WTC11 (cell line): ENCODE results near the gene LMTK2.

ENCODE experiments used
- E2F5 ChIP-seq: sonication (generic); formaldehyde crosslinking; IDR thresholded peaks from 2 replicates; pipeline ENCODE4 v1.8.1; 2022; ENCODE audit warnings: mild to moderate bottlenecking, moderate library complexity, missing genetic modification reagents
- ESRRA ChIP-seq: sonication (generic); formaldehyde crosslinking; IDR thresholded peaks from 2 replicates; pipeline ENCODE4 v1.8.1; 2022; ENCODE audit warnings: mild to moderate bottlenecking, missing genetic modification reagents, borderline replicate concordance
- ETV6 ChIP-seq: sonication (generic); formaldehyde crosslinking; IDR thresholded peaks from 2 replicates; pipeline ENCODE4 v1.8.1; 2022; ENCODE audit warnings: mild to moderate bottlenecking, missing genetic modification reagents
- MLX ChIP-seq: sonication (generic); formaldehyde crosslinking; IDR thresholded peaks from 2 replicates; pipeline ENCODE4 v1.8.1; 2023; ENCODE audit warnings: mild to moderate bottlenecking, missing genetic modification reagents, moderate library complexity
- NR2C2 ChIP-seq: sonication (generic); formaldehyde crosslinking; IDR thresholded peaks from 2 replicates; pipeline ENCODE4 v1.8.0; 2022; ENCODE audit warnings: mild to moderate bottlenecking, missing genetic modification reagents
- NR3C1 ChIP-seq: sonication (generic); formaldehyde crosslinking; conservative IDR thresholded peaks from 2 replicates; pipeline ENCODE4 v1.8.1; 2023; ENCODE audit warnings: low read depth, mild to moderate bottlenecking, missing genetic modification reagents
- OVOL2 ChIP-seq: fragments of 250-450 bp; sonication (Bioruptor Pico); IDR thresholded peaks from 2 replicates; pipeline ENCODE4 v1.9.0; 2021; ENCODE audit warnings: mild to moderate bottlenecking, borderline replicate concordance
- ZNF138 ChIP-seq: sonication (generic); formaldehyde crosslinking; conservative IDR thresholded peaks from 2 replicates; pipeline ENCODE4 v1.8.1; 2022; ENCODE audit warnings: mild to moderate bottlenecking, moderate library complexity, missing genetic modification reagents
- TF ChIP-seq, protein P1 (sequence below): fragments of 200-600 bp; IDR thresholded peaks from 2 replicates; pipeline ENCODE4 v1.8.0; 2022; ENCODE audit warnings: antibody characterized with exemption
- TF ChIP-seq, protein P2 (sequence below): sonication (generic); formaldehyde crosslinking; IDR thresholded peaks from 2 replicates; pipeline ENCODE4 v1.8.0; 2022; ENCODE audit warnings: mild to moderate bottlenecking, missing genetic modification reagents
- TF ChIP-seq, protein P3 (sequence below): sonication (generic); formaldehyde crosslinking; IDR thresholded peaks from 2 replicates; pipeline ENCODE4 v1.8.1; 2022; ENCODE audit warnings: missing genetic modification reagents, borderline replicate concordance
- TF ChIP-seq, protein P4 (sequence below): sonication (generic); formaldehyde crosslinking; IDR thresholded peaks from 2 replicates; pipeline ENCODE4 v1.8.1; 2023; ENCODE audit warnings: mild to moderate bottlenecking, missing genetic modification reagents

DNA sequence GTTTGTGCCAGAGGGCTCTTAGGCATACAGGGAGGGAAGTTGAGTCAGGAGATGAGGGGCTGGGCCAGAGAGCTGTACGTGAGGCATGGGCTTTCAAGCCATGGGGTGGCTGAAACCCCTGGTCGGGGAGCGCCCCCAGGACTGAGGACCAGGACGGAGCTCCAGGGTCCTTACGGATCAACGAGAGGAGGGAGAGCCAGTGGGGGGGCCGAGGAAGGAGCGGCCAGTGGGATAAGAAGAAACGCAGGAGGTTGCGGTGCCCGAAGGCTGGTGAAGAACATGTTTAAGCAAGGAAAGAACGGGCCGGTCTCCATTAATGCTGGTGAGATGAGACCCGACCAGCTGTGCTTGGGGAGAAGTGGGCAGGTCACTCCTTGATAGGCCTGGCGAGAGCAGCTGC is 61.0 kb downstream of the LMTK2 start:
- no peak for TF ChIP-seq ETV6 (CRISPR knock-in tag)
- TF ChIP-seq, protein P1, sequence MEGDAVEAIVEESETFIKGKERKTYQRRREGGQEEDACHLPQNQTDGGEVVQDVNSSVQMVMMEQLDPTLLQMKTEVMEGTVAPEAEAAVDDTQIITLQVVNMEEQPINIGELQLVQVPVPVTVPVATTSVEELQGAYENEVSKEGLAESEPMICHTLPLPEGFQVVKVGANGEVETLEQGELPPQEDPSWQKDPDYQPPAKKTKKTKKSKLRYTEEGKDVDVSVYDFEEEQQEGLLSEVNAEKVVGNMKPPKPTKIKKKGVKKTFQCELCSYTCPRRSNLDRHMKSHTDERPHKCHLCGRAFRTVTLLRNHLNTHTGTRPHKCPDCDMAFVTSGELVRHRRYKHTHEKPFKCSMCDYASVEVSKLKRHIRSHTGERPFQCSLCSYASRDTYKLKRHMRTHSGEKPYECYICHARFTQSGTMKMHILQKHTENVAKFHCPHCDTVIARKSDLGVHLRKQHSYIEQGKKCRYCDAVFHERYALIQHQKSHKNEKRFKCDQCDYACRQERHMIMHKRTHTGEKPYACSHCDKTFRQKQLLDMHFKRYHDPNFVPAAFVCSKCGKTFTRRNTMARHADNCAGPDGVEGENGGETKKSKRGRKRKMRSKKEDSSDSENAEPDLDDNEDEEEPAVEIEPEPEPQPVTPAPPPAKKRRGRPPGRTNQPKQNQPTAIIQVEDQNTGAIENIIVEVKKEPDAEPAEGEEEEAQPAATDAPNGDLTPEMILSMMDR, result no peak
- TF ChIP-seq, protein P2, sequence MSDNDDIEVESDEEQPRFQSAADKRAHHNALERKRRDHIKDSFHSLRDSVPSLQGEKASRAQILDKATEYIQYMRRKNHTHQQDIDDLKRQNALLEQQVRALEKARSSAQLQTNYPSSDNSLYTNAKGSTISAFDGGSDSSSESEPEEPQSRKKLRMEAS (CRISPR knock-in tag), result no peak
- TF ChIP-seq NR2C2 (CRISPR knock-in tag), result no peak
- TF ChIP-seq E2F5 (CRISPR knock-in tag), result no peak
- TF ChIP-seq MLX, result no peak
- TF ChIP-seq OVOL2, result no peak
- no peak for TF ChIP-seq NR3C1
- TF ChIP-seq, protein P3, sequence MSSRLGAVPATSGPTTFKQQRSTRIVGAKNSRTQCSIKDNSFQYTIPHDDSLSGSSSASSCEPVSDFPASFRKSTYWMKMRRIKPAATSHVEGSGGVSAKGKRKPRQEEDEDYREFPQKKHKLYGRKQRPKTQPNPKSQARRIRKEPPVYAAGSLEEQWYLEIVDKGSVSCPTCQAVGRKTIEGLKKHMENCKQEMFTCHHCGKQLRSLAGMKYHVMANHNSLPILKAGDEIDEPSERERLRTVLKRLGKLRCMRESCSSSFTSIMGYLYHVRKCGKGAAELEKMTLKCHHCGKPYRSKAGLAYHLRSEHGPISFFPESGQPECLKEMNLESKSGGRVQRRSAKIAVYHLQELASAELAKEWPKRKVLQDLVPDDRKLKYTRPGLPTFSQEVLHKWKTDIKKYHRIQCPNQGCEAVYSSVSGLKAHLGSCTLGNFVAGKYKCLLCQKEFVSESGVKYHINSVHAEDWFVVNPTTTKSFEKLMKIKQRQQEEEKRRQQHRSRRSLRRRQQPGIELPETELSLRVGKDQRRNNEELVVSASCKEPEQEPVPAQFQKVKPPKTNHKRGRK (CRISPR knock-in tag), result no peak
- TF ChIP-seq, protein P4, sequence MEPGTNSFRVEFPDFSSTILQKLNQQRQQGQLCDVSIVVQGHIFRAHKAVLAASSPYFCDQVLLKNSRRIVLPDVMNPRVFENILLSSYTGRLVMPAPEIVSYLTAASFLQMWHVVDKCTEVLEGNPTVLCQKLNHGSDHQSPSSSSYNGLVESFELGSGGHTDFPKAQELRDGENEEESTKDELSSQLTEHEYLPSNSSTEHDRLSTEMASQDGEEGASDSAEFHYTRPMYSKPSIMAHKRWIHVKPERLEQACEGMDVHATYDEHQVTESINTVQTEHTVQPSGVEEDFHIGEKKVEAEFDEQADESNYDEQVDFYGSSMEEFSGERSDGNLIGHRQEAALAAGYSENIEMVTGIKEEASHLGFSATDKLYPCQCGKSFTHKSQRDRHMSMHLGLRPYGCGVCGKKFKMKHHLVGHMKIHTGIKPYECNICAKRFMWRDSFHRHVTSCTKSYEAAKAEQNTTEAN (CRISPR knock-in tag), result no peak
- TF ChIP-seq ZNF138 (CRISPR knock-in tag), result no peak
- no peak for TF ChIP-seq ESRRA
